Mesodermal cell (in vitro differentiated cells): ENCODE results near the gene GABRB1.
"Not testable (repeated sequence)": the region's sequence is repeated elsewhere in the genome, so short reads cannot be mapped to it uniquely, and the experiment has no call there.

Experiments used
- H3K27ac ChIP-seq: 2 replicates; pipeline ENCODE4 v1.7.0; 2013; ENCODE audit warnings: mild to moderate bottlenecking, low read depth, low read length, moderate library complexity; ENCODE audit not compliant: severe bottlenecking
- H3K36me3 ChIP-seq: 2 replicates; pipeline ENCODE4 v1.7.1; 2013; ENCODE audit warnings: mild to moderate bottlenecking, low read length, moderate library complexity; ENCODE audit not compliant: control insufficient read depth, insufficient read depth
- H3K4me1 ChIP-seq: one replicate; pipeline ENCODE4 v1.7.1; 2013; ENCODE audit warnings: mild to moderate bottlenecking, low read length; ENCODE audit not compliant: insufficient read depth, control insufficient read depth, poor library complexity, severe bottlenecking
- H3K4me3 ChIP-seq: 2 replicates; pipeline ENCODE4 v1.7.0; 2013; ENCODE audit warnings: low read length, control low read depth, mild to moderate bottlenecking; ENCODE audit not compliant: insufficient read depth, poor library complexity, severe bottlenecking; ENCODE audit errors: extremely low read depth
- H3K9me3 ChIP-seq: 2 replicates; pipeline ENCODE4 v1.7.1; 2013; ENCODE audit warnings: mild to moderate bottlenecking, low read length, moderate library complexity; ENCODE audit not compliant: control insufficient read depth
- WGBS, 2 experiments: methylation state at CpG; one replicate each; pipeline ENCODE4 v1.1.5; 2013; ENCODE audit warnings: missing lambda C conversion rate in 2 of 2; ENCODE audit not compliant: insufficient coverage in 2 of 2; 5-methylcytosine and 5-hydroxymethylcytosine counted together

The GABRB1 gene

GRCh38 chr4:47342796-47343195, 311.4 kb downstream of the GABRB1 start:
- no peak overlapping the region for H3K4me3 ChIP-seq
- WGBS, 2 experiments: 94 to 100% methylated on average over 2 to 3 of the region's 4 CpGs
- no peaks in the 10 kb centered on the region for H3K9me3 ChIP-seq
- no peaks in the 10 kb centered on the region for H3K36me3 ChIP-seq
- no peak overlapping the region for H3K27ac ChIP-seq
- H3K4me1 ChIP-seq: no peaks in the 10 kb centered on the region

GRCh38 chr4:47349326-47349725, 318.0 kb downstream of the GABRB1 start:
- Histone ChIP-seq H3K4me1 (no peaks in the 10 kb centered on the region), H3K36me3 (no peaks in the 10 kb centered on the region), H3K4me3 (no peak overlapping the region), H3K27ac (no peak overlapping the region), H3K9me3 (no peaks in the 10 kb centered on the region)
- no CpG with 5 or more reads among the region's 4 CpGs for WGBS, 2 experiments

- Histone ChIP-seq H3K4me3 (no peak overlapping the region), H3K9me3 (no peaks in the 10 kb centered on the region), H3K4me1 (no peaks in the 10 kb centered on the region), H3K36me3 (no peaks in the 10 kb centered on the region), H3K27ac (no peak overlapping the region)
- no CpG with 5 or more reads among the region's 1 CpG for WGBS, 2 experiments
Measured at GRCh38 chr4:47355568-47355967, 324.2 kb downstream of the GABRB1 start.

- H3K36me3 ChIP-seq: no peaks in the 10 kb centered on the region
- no peak overlapping the region for H3K4me3 ChIP-seq
- no peaks in the 10 kb centered on the region for H3K9me3 ChIP-seq
- WGBS, 2 experiments: 90 to 100% methylated on average over 1 to 2 of the region's 4 CpGs
- no peaks in the 10 kb centered on the region for H3K4me1 ChIP-seq
- no peak overlapping the region for H3K27ac ChIP-seq
Measured at GRCh38 chr4:47359891-47360290, 328.5 kb downstream of the GABRB1 start.

- H3K27ac ChIP-seq: no peak overlapping the region
- WGBS, 2 experiments: 100% methylated on average over 2 of the region's 2 CpGs; no CpG with 5 or more reads in 1 of the 2 experiments
Measured at GRCh38 chr4:47367761-47368160, 336.4 kb downstream of the GABRB1 start.

GRCh38 chr4:47368211-47368610, 336.8 kb downstream of the GABRB1 start:
- Histone ChIP-seq H3K36me3 (no peaks in the 10 kb centered on the region), H3K4me1 (no peaks in the 10 kb centered on the region), H3K4me3 (no peak overlapping the region), H3K27ac (no peak overlapping the region), H3K9me3 (no peaks in the 10 kb centered on the region)
- WGBS, 2 experiments: 83 to 89% methylated on average over 1 of the region's 1 CpG

More at GRCh38 chr4:47367761-47368160, 336.4 kb downstream of the GABRB1 start:
- H3K4me3 ChIP-seq: no peak overlapping the region
- no peaks in the 10 kb centered on the region for H3K9me3 ChIP-seq
- H3K36me3 ChIP-seq: no peaks in the 10 kb centered on the region
- no peaks in the 10 kb centered on the region for H3K4me1 ChIP-seq

- H3K4me1 ChIP-seq: no peaks in the 10 kb centered on the region
- no peaks in the 10 kb centered on the region for H3K9me3 ChIP-seq
- 100% methylated on average over 1 of the region's 2 CpGs; no CpG with 5 or more reads in 1 of the 2 experiments for WGBS, 2 experiments
- H3K36me3 ChIP-seq: no peaks in the 10 kb centered on the region
- H3K4me3 ChIP-seq: no peak overlapping the region
- H3K27ac ChIP-seq: no peak overlapping the region
Measured at GRCh38 chr4:47372561-47372960, 341.2 kb downstream of the GABRB1 start.

GRCh38 chr4:47373174-47373573, 341.8 kb downstream of the GABRB1 start:
- H3K4me3 ChIP-seq: no peak overlapping the region
- H3K27ac ChIP-seq: no peak overlapping the region
- no peaks in the 10 kb centered on the region for H3K9me3 ChIP-seq
- no peaks in the 10 kb centered on the region for H3K36me3 ChIP-seq
- no peaks in the 10 kb centered on the region for H3K4me1 ChIP-seq

- WGBS, 2 experiments: 88% methylated on average over 1 of the region's 3 CpGs; no CpG with 5 or more reads in 1 of the 2 experiments
- H3K4me1 ChIP-seq: no peaks in the 10 kb centered on the region
Measured at GRCh38 chr4:47373709-47374108, 342.3 kb downstream of the GABRB1 start.

GRCh38 chr4:47374477-47374876, 343.1 kb downstream of the GABRB1 start:
- WGBS, 2 experiments: no CpG with 5 or more reads among the region's 1 CpG
- Histone ChIP-seq H3K36me3 (no peaks in the 10 kb centered on the region), H3K9me3 (no peaks in the 10 kb centered on the region), H3K27ac (no peak overlapping the region), H3K4me3 (no peak overlapping the region), H3K4me1 (no peaks in the 10 kb centered on the region)

More at GRCh38 chr4:47373709-47374108, 342.3 kb downstream of the GABRB1 start:
- H3K27ac ChIP-seq: no peak overlapping the region
- no peaks in the 10 kb centered on the region for H3K36me3 ChIP-seq
- no peak overlapping the region for H3K4me3 ChIP-seq
- H3K9me3 ChIP-seq: no peaks in the 10 kb centered on the region

GRCh38 chr4:47378021-47378530, 346.7 kb downstream of the GABRB1 start:
- H3K4me1 ChIP-seq, H3K36me3 ChIP-seq, H3K27ac ChIP-seq, H3K4me3 ChIP-seq, H3K9me3 ChIP-seq: not testable (repeated sequence)
- WGBS, 2 experiments: 97% methylated on average over 20 to 36 of the region's 37 CpGs
